Mesendoderm (in vitro differentiated cells): ENCODE data around the gene MTG1. TPM values are rescaled to one million over a fixed set of nuclear protein-coding genes. Genes with fewer than 3 reads are reported as not detected.

Experiments used
- small RNA-seq: library from polyadenylated mRNA; stranded (forward); fragments of <200 nt; extraction: miRNeasy Mini kit (QIAGEN cat#:217004); gene quantifications from one replicate; pipeline ENCODE3, GENCODE V24; 2013; ENCODE audit not compliant: insufficient read depth

Gene MTG1

Small RNAs within 50 kb of the gene (small RNA-seq; reads per million reads assigned to genes)
- gene AL360181.4: not detected
- gene BANF1P2: not detected
- 5.7 reads per million, percentile 74 among the genes with 10 or more reads in this experiment for gene MIR3944
